Gastrocnemius medialis (tissue), 4 donors: Measurements from ENCODE around the gene TRAPPC2L. TPM values are rescaled to one million over a fixed set of nuclear protein-coding genes. Genes with fewer than 3 reads are reported as not detected.
"Not testable (repeated sequence)": the region's sequence is repeated elsewhere in the genome, so short reads cannot be mapped to it uniquely, and the experiment has no call there.

Source experiments
- ATAC-seq, 2 donors: fragments of 150-250 bp; one replicate each; pipeline ENCODE4 v1.9.1; 2016
- DNase-seq, 2 donors: peaks; one replicate each; pipeline ENCODE4 v3.0.0-alpha.2; 2019
- H3K27ac ChIP-seq, 4 donors: fragments of 200-600 bp; sonication (generic); 1 replicate in 1 of 4; 2 replicates in 3 of 4; pipeline ENCODE4 v1.5.1; 2016 to 2018; ENCODE audit warnings: mild to moderate bottlenecking in 2 of 4, moderate library complexity in 1 of 4
- H3K27me3 ChIP-seq, 3 donors: fragments of 200-600 bp; sonication (generic) in 2 of 3; 1 replicate in 1 of 3; 2 replicates in 2 of 3; pipeline versions ENCODE4 v1.5.1 to v1.6.0; 2016 to 2019; ENCODE audit warnings: mild to moderate bottlenecking in 1 of 3, moderate library complexity in 1 of 3
- H3K36me3 ChIP-seq, 2 donors: fragments of 200-600 bp; sonication (generic) in 1 of 2; one replicate each; pipeline ENCODE4 v1.5.1; 2017 to 2018
- H3K4me1 ChIP-seq, 2 donors: fragments of 200-600 bp; sonication (generic) in 1 of 2; one replicate each; pipeline ENCODE4 v1.5.1; 2016 to 2017; ENCODE audit warnings: mild to moderate bottlenecking in 2 of 2
- H3K4me3 ChIP-seq, 4 donors: fragments of 200-600 bp; sonication (generic) in 3 of 4; 1 replicate in 1 of 4; 2 replicates in 3 of 4; pipeline ENCODE4 v1.5.1; 2016 to 2019; ENCODE audit warnings: mild to moderate bottlenecking in 2 of 4
- H3K9me3 ChIP-seq, 3 donors: fragments of 200-600 bp; sonication (generic) in 2 of 3; 1 replicate in 1 of 3; 2 replicates in 2 of 3; pipeline ENCODE4 v1.5.1; 2016 to 2019
- POLR2A ChIP-seq, 2 donors: fragments of 450-650 bp; IDR thresholded peaks; one replicate each; pipeline ENCODE4 v1.6.1; 2017; ENCODE audit warnings: antibody characterized with exemption in 2 of 2, mild to moderate bottlenecking in 2 of 2, moderate library complexity in 2 of 2
- in situ Hi-C, 4 donors: fragments of 200-750 bp; cut with MboI; loops; one replicate each; pipeline versions ENCODE4 v1.15.0 to v1.8.0; 2017; ENCODE audit warnings: low sequenced_read_pairs in 4 of 4
- intact Hi-C: fragments of 100-400 bp; cut with DNase I; formaldehyde crosslinking; loops from one replicate; pipeline ENCODE4 v1.15.1; 2023; ENCODE audit warnings: low total_unique reads
- total RNA-seq, 4 donors: library from RNA; depleted of rRNA; stranded (reverse); fragments of >200 nt; gene quantifications; one replicate each; pipeline versions ENCODE4 v1.1.0 to v1.2.3, GENCODE V29; 2016
- TF ChIP-seq, protein P1 (sequence below), 5 experiments: fragments of 450-650 bp in 3 of 5; fragments of 200-600 bp in 2 of 5; sonication (generic) in 2 of 5; IDR thresholded peaks in 4 of 5; conservative IDR thresholded peaks in 1 of 5; 1 replicate in 4 of 5; 2 replicates in 1 of 5; pipeline ENCODE4 v1.5.1; 2016 to 2019; ENCODE audit warnings: antibody characterized with exemption in 5 of 5, mild to moderate bottlenecking in 3 of 5, moderate library complexity in 3 of 5

The TRAPPC2L gene
- total RNA-seq, 4 donors from 2014 or later = 17.8 to 27.9 (median 20.5) TPM

DNA sequence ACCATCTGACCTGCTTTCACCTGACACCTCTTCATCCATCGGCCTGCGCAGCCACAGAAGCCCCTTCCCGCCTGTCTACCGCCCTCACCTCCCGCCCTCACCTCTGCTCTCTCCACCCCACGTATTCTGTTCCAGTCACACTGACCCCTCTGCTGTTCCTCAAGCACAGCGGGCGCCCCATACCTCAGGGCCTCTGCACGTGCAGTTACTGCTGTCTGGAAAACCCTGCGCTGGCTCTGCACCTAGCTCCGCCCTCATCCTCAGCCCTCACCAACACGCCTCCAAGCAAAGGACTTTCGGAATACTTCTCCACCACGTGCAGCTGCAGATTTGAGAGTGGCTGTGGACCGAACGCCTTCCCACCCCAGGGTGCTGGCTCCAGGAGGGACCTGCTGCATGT, 34.2 kb downstream of the TRAPPC2L start:
- TF ChIP-seq, protein P1, sequence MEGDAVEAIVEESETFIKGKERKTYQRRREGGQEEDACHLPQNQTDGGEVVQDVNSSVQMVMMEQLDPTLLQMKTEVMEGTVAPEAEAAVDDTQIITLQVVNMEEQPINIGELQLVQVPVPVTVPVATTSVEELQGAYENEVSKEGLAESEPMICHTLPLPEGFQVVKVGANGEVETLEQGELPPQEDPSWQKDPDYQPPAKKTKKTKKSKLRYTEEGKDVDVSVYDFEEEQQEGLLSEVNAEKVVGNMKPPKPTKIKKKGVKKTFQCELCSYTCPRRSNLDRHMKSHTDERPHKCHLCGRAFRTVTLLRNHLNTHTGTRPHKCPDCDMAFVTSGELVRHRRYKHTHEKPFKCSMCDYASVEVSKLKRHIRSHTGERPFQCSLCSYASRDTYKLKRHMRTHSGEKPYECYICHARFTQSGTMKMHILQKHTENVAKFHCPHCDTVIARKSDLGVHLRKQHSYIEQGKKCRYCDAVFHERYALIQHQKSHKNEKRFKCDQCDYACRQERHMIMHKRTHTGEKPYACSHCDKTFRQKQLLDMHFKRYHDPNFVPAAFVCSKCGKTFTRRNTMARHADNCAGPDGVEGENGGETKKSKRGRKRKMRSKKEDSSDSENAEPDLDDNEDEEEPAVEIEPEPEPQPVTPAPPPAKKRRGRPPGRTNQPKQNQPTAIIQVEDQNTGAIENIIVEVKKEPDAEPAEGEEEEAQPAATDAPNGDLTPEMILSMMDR (IDR thresholded peaks at IDR 0.05 in 4 of 5, conservative IDR thresholded peaks at IDR 0.05 in 1 of 5) = no peak
- no peak for TF ChIP-seq POLR2A (IDR thresholded peaks at IDR 0.05)
- Histone ChIP-seq H3K9me3 (no peaks in the 10 kb centered on the region), H3K27me3 (no peaks in the 10 kb centered on the region), H3K27ac (peak overlapping the region in 1 of 4 donors; percentile 72), H3K4me1 (peaks cover 54 to 63% of the 10 kb centered on the region in 2 donors), H3K36me3 (peaks cover 0 to 21% of the 10 kb centered on the region in 2 donors), H3K4me3 (no peak overlapping the region)
- in situ Hi-C loops (no loop called here), intact Hi-C loops (no loop called here)
- no peak for ATAC-seq
- no peak for DNase-seq

DNA sequence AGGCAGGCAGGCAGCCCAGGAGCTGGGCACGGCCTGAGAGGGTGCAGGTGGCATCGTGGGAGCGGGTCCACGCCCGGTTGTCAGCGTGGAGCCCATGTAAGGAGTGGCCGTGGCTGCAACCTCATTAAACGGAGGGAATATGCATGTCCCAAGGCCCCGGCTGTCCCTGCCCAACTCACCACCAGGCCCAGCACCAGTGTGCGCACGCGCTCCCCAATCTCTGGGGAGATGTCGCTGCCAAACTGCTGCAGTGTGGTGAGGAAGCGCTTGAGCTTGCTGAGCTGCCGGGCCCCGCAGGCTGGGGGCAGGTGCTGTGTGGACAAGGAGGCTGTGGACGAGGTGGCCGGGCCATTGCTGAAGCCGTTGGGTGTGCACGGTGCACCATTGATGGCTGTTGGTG, 35.1 kb downstream of the TRAPPC2L start:
- no peak for DNase-seq
- no peak overlapping the region for H3K4me3 ChIP-seq
- in situ Hi-C loops = no loop called here
- peaks cover 0 to 21% of the 10 kb centered on the region in 2 donors for H3K36me3 ChIP-seq
- intact Hi-C loops = no loop called here
- no peaks in the 10 kb centered on the region for H3K9me3 ChIP-seq
- TF ChIP-seq, protein P1 (IDR thresholded peaks at IDR 0.05 in 4 of 5, conservative IDR thresholded peaks at IDR 0.05 in 1 of 5) = no peak
- no peak for TF ChIP-seq POLR2A (IDR thresholded peaks at IDR 0.05)
- peaks cover 54 to 63% of the 10 kb centered on the region in 2 donors for H3K4me1 ChIP-seq
- no peak for ATAC-seq
- no peaks in the 10 kb centered on the region for H3K27me3 ChIP-seq
- peak overlapping the region in 3 of 4 donors; percentile 59 to 72 (median 65) for H3K27ac ChIP-seq

DNA sequence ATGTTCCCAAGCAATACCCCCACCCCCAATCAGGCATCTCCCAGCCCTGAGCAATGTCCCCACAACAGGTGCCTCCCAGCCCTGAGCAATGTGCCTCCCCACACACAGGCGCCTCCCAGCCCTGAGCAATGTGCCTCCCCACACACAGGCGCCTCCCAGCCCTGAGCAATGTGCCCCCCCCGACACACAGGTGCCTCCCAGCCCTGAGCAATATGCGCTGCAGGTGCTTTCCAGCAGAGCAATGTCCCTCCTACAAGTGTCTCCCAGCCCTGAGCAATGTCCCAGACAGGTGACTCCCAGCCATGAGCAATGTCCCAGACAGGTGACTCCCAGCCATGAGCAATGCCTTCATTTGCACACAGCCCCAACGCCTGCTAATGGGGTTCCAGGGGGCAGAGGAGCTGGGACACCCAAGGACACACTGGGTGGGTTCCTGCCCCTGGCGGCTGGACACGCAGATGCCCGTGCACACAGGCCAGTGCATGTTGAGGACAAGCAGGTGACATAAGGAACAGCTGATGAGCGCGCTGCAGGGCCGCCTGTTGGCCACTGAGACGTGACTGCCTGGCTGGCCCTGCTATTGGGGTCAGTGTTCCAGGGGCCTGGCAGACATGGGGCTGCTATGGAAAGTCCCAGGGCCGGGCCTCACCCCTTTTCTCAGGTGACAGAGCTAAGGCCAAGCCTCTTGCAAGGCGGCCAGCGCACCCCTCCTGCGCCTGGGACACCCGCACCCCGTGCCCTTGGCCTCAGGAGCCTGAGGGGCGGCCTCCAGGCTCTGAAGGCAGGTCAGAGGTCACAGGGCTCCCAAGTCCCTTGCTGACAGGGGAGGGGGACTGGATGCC, 36.4 kb downstream of the TRAPPC2L start:
- in situ Hi-C loops (no loop called here), intact Hi-C loops (no loop called here)
- DNase-seq = peak; percentile 45 to 63
- H3K27ac ChIP-seq = peak overlapping the region; percentile 59 to 72 (median 63)
- H3K4me1 ChIP-seq = peaks cover 49 to 62% of the 10 kb centered on the region in 2 donors
- H3K4me3 ChIP-seq = no peak overlapping the region
- no peaks in the 10 kb centered on the region for H3K9me3 ChIP-seq
- no peak for TF ChIP-seq POLR2A (IDR thresholded peaks at IDR 0.05)
- TF ChIP-seq, protein P1 (IDR thresholded peaks at IDR 0.05 in 4 of 5, conservative IDR thresholded peaks at IDR 0.05 in 1 of 5) = peak in 4 of 5 experiments; percentile 13 to 48 (median 35)
- peak; percentile 25 to 28 for ATAC-seq
- peaks cover 0 to 21% of the 10 kb centered on the region in 2 donors for H3K36me3 ChIP-seq
- H3K27me3 ChIP-seq = no peaks in the 10 kb centered on the region

DNA sequence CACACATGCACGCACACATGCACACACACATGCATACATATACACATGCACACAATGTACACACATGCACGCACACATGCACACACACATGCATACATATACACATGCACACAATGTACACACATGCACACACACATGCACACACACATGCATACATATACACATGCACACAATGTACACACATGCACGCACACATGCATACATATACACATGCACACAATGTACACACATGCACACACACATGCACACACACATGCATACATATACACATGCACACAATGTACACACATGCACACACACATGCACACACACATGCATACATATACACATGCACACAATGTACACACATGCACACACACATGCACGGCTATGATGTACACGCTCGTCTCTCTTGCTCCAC, 37.3 kb downstream of the TRAPPC2L start:
- ATAC-seq, DNase-seq, in situ Hi-C loops, H3K9me3 ChIP-seq, H3K27me3 ChIP-seq, intact Hi-C loops, H3K4me3 ChIP-seq: not testable (repeated sequence)
- H3K27ac ChIP-seq = peak overlapping the region in 2 of 4 donors; percentile 84 to 90
- peaks cover 45 to 57% of the 10 kb centered on the region in 2 donors for H3K4me1 ChIP-seq
- peaks cover 0 to 21% of the 10 kb centered on the region in 2 donors for H3K36me3 ChIP-seq

DNA sequence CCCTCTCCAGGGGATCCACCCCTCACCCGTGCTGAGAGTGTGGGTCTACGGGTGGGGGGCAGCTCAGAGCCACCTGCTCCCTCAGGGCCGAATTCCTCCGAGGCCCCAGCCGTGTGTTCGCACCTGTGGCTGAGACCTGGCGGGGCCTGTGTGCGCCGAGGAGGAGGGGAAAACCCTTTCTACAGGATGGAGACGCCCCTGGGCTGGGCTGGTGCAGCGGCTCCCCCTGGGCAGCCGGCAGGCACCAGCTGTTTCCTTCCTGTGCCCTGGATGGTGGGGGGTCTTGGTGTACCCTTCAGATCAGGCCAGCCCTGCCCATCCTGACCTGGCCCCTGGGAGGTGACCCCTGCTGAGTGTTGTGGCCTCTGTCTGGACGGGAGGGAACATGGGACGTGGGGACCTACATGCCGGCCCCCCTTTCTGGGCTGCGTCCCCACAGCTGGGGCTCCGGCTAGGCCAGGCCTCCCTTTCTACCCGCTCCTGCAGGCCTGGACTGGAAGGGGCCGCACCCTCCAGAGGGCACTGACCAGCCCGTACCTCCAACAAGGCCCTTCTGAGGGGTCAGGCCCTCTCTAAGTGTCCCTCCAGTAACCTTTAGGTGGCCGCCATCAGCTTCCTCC, 37.9 kb downstream of the TRAPPC2L start:
- H3K36me3 ChIP-seq = peaks cover 0 to 17% of the 10 kb centered on the region in 2 donors
- H3K4me3 ChIP-seq = no peak overlapping the region
- intact Hi-C loops = loop anchor here (5.0 kb wide), 1 partner anchor 82 kb away; the partner anchor contains the start of gene APRT

More for the DNA sequence above, 37.9 kb downstream of the TRAPPC2L start:
- no peak for TF ChIP-seq POLR2A (IDR thresholded peaks at IDR 0.05)
- TF ChIP-seq, protein P1 (IDR thresholded peaks at IDR 0.05 in 4 of 5, conservative IDR thresholded peaks at IDR 0.05 in 1 of 5) = no peak
- Histone ChIP-seq H3K27ac (peak overlapping the region; percentile 80 to 94 (median 87)), H3K4me1 (peaks cover 45 to 57% of the 10 kb centered on the region in 2 donors), H3K9me3 (no peaks in the 10 kb centered on the region), H3K27me3 (no peaks in the 10 kb centered on the region)
- DNase-seq (no peak), ATAC-seq (no peak)
- in situ Hi-C loops = no loop called here
